ENCODE data around the gene NSUN4. TPM values are rescaled to one million over a fixed set of nuclear protein-coding genes. Genes with fewer than 3 reads are reported as not detected.

The NSUN4 gene
- total and polyA plus RNA-seq, 2 of the 13 experiments (the other 11 are each of a cell fraction or from before 2014, with no cell fraction given) = 21.5 to 23.5 TPM

- TF ChIP-seq GPBP1L1 (CRISPR knock-in tag; IDR thresholded peaks at IDR 0.05) (no peak), ZNF367 (CRISPR knock-in tag; IDR thresholded peaks at IDR 0.05; ENCODE audit: borderline replicate concordance) (peak; percentile 68; the same call in 1 of the 2 replicates), ZNF773 (CRISPR knock-in tag; IDR thresholded peaks at IDR 0.05; ENCODE audit: borderline replicate concordance) (no peak), ZNF143 (CRISPR knock-in tag; IDR thresholded peaks at IDR 0.05) (peak; percentile 87), ZNF337 (CRISPR knock-in tag; IDR thresholded peaks at IDR 0.05; ENCODE audit: borderline replicate concordance, low read depth) (no peak), SIX1 (CRISPR knock-in tag; IDR thresholded peaks at IDR 0.05; ENCODE audit: borderline replicate concordance) (no peak), ZC3H4 (CRISPR knock-in tag; IDR thresholded peaks at IDR 0.05; ENCODE audit: borderline replicate concordance) (no peak; the same call in 1 of the 2 replicates), ZNF18 (CRISPR knock-in tag; IDR thresholded peaks at IDR 0.05; ENCODE audit: insufficient replicate concordance) (peak; percentile 21), KMT2A (CRISPR knock-in tag; IDR thresholded peaks at IDR 0.05) (peak; percentile 64; the same call in 1 of the 2 replicates), ZNF556 (CRISPR knock-in tag; IDR thresholded peaks at IDR 0.05; ENCODE audit: borderline replicate concordance) (peak; percentile 83; the same call in 1 of the 2 replicates), PHF20 (CRISPR knock-in tag; IDR thresholded peaks at IDR 0.05) (peak; percentile 77), NFKB2 (CRISPR knock-in tag; IDR thresholded peaks at IDR 0.05; ENCODE audit: borderline replicate concordance) (peak; percentile 48; the same call in 1 of the 2 replicates), GRHL1 (CRISPR knock-in tag; conservative IDR thresholded peaks at IDR 0.05) (no peak), BCL6 (CRISPR knock-in tag; IDR thresholded peaks at IDR 0.05) (peak; percentile 77), SPEN (CRISPR knock-in tag; IDR thresholded peaks at IDR 0.05; ENCODE audit: low read depth) (peak; percentile 72), RARA (CRISPR knock-in tag; IDR thresholded peaks at IDR 0.05) (peak; percentile 24; the same call in 1 of the 2 replicates), PAF1 (CRISPR knock-in tag; IDR thresholded peaks at IDR 0.05) (no peak), THRA (CRISPR knock-in tag; IDR thresholded peaks at IDR 0.05; ENCODE audit: borderline replicate concordance) (peak; percentile 31; the same call in 1 of the 2 replicates), KLF11 (CRISPR knock-in tag; IDR thresholded peaks at IDR 0.05) (no peak), MAFK (conservative IDR thresholded peaks at IDR 0.05 in 1 of 2, IDR thresholded peaks at IDR 0.05 in 1 of 2; ENCODE audit: low read length in 2 of 2) (no peak), ZEB1 (IDR thresholded peaks at IDR 0.05; ENCODE audit: insufficient replicate concordance, low read depth) (no peak), RBM22 (optimal IDR thresholded peaks at IDR 0.05; ENCODE audit: low read length) (no peak), ZNF3 (CRISPR knock-in tag; IDR thresholded peaks at IDR 0.05) (no peak), BRD4 (CRISPR knock-in tag; IDR thresholded peaks at IDR 0.05) (peak; percentile 94)
Measured at GRCh38 chr1:46340404-46341221, at the start of gene NSUN4 (continued).

All from HepG2 (cell line).